HG03354 (cell line): ENCODE data around the gene CDK5RAP1.
"Not testable (repeated sequence)": the region's sequence is repeated elsewhere in the genome, so short reads cannot be mapped to it uniquely, and the experiment has no call there.

ENCODE experiments used
- ATAC-seq: cut with Tn5 transposase; IDR thresholded peaks from one replicate; pipeline ENCODE4 v1.9.1; 2021; ENCODE audit warnings: mild to moderate bottlenecking; ENCODE audit not compliant: unreplicated experiment, poor library complexity, severe bottlenecking

Gene CDK5RAP1

DNA sequence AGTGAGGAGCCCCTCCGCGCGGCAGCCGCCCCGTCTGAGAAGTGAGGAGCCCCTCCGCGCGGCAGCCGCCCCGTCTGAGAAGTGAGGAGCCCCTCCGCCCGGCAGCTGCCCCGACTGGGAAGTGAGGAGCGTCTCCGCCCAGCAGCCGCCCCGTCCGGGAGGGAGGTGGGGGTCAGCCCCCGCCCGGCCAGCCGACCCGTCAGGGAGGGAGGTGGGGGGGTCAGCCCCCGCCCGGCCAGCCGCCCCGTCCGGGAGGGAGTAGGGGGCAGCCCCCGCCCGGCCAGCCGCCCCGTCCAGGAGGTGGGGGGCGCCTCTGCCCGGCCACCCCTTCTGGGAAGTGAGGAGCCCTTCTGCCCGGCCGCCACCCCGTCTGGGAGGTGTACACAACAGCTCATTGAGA lies 12.0 kb downstream of the CDK5RAP1 start:
- not testable (repeated sequence) for ATAC-seq

- ATAC-seq = no peak
These were observed 13.1 kb downstream of the CDK5RAP1 start for GRCh38 chr20:33388268-33388667.

- ATAC-seq = no peak
These were observed 14.1 kb downstream of the CDK5RAP1 start for GRCh38 chr20:33387177-33387576.

- no peak for ATAC-seq
These were observed 14.6 kb downstream of the CDK5RAP1 start for GRCh38 chr20:33386673-33387072.

GRCh38 chr20:33377366-33377765 lies 24.0 kb downstream of the CDK5RAP1 start:
- ATAC-seq = no peak

- ATAC-seq = no peak
These were observed 27.3 kb downstream of the CDK5RAP1 start for GRCh38 chr20:33373735-33374605.

DNA sequence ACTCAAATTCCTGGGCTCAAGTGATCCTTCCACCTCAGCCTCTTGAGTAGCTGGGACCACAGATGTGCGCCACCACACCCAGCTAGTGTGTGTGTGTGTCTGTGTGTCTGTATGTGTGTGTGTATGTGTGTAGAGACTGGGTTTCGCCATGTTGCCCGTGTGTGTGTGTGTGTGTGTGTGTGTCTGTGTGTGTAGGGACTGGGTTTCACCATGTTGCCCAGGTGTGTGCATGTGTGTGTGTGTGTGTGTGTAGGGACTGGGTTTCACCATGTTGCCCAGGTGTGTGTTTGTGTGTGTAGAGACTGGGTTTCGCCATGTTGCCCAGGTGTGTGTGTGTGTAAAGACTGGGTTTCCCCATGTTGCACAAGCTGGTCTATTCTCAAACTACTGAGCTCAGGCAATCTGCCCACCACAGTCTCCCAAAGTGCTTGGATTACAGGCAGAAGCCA lies 28.3 kb downstream of the CDK5RAP1 start:
- no peak for ATAC-seq

GRCh38 chr20:33370291-33370690 lies 31.0 kb downstream of the CDK5RAP1 start:
- ATAC-seq = no peak

- ATAC-seq = no peak
These were observed 38.4 kb downstream of the CDK5RAP1 start for GRCh38 chr20:33362898-33363297.

DNA sequence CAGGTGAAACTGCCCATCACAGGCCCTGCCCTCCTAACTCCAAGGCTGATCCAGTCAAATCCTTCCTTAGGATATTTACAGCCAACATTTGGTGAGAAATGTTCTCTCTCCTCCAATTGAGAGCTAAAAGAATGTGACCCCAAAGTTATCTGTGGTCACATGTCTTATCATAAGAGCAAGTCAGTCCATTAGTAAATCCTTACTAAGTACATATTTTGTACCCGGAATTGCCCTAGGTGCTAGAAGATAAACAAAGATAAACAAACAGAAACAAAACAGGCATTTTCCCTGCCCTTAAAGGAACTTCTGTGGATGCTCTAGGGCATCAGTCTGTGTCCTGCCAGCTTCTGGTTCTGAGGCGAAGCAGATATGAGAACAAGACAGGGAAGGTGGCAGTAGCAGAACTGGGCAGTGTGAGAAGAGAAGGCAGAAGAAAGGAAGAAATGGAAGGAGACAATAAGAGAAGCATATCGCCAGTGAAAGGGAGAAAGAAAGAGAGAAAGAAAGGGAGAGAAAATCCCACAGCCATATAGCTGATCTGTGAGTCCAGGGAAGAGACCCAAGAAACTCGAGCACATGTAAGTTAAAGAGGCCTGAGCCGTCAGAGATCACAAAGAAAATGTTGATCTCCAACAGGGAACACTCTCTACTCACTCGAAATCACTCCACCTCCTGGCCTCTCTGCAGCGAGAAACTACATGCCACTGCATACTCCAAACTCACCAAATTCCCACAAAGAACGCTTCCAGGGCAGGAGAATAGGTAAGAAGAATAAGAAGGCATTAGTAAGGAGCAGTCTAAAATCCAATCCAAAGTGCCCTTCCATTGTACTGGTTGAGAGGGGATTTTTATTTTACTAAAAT lies 41.7 kb downstream of the CDK5RAP1 start:
- ATAC-seq = no peak

GRCh38 chr20:33353013-33353402 lies 48.3 kb downstream of the CDK5RAP1 start:
- no peak for ATAC-seq

- ATAC-seq = no peak
These were observed 48.9 kb downstream of the CDK5RAP1 start for GRCh38 chr20:33352258-33353012.

DNA sequence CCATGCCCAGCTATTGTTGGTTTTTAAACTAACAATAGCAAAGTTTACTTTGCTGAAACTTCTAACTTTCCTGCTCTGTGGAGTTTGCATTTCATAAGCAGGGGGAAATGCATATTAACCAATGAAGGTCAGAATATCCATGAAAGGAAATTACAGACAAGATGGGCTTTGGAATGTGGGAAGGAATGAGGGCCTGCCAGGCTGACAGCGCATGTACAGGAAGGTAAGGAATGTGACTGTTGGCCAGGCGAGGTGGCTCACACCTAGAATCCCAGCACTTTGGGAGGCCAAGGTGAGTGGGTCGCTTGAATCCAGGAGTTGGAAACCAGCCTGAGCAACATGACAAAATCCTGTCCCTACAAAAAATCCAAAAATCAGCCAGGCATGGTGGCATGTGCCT lies 49.6 kb downstream of the CDK5RAP1 start:
- ATAC-seq = no peak

- no peak for ATAC-seq
These were observed 51.8 kb downstream of the CDK5RAP1 start for GRCh38 chr20:33349493-33349892.

DNA sequence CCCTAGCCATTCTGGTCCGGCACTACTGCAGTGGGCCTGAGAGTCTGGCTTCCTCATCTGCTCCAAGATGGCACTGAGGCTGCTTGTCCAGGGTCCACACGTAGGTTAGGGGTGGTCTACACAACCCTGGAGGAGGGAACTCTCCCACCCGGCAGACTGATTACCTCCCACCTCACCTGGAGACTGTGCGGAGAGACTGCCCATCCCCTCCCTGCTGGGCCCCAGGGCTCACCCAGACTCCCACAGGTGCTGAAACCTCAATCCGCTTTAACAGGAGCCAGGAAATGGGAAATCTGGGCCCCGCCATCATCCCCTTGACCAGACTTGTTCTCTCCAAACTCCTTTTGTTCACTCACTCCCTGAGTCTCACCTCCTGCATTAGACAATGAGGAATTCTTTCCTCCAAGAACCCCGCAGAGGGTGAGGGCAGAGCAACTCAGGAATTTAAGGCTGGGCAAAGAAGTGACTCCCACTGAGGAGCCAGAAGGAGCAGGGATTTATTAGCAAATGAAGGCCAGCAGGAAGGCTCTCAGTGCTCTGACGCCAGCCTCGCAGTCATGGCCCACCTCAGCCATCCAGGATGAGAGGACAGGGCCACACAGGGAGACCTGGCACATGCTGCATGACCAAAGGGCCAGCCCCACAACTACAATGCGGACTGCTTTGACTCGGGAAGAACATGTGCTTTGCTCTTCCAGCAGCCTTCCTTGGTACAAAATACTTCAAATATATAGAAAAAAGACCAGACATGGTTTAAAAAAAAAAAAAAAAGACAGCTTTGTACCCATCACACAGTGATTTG lies 53.0 kb downstream of the CDK5RAP1 start:
- ATAC-seq = no peak

- ATAC-seq = no peak
These were observed 56.0 kb downstream of the CDK5RAP1 start for GRCh38 chr20:33345342-33345741.

- no peak for ATAC-seq
These were observed 57.8 kb downstream of the CDK5RAP1 start for GRCh38 chr20:33343521-33343920.

DNA sequence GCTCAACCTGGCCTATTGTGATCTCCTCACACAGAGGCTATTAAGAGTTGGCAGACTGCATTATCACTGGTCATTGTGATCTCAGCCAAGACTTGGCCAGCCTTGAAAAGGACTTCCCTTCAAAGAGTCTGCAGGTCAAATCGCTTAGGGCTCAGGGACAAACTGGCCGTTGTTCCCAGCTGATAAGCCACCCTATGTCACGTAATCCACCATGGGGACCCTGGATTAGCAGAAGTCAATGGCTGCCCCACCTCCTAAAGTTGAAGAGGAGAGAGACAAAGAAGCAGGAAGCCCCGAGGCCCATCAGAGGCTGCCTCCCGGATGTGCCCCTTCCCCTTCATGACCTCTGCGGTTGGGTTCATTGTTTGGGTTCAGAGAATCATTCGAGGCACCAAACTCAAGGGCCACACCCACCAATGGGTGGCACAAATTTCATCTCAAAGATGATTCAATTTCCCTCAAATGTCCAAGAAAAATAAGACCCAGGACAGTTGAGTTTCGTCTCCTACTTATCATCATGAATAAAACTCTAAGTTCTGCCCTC lies 61.7 kb downstream of the CDK5RAP1 start:
- no peak for ATAC-seq
